ENCODE measurements around the gene ZNF524. TPM values are rescaled to one million over a fixed set of nuclear protein-coding genes. Genes with fewer than 3 reads are reported as not detected.

The ZNF524 gene, protein sequence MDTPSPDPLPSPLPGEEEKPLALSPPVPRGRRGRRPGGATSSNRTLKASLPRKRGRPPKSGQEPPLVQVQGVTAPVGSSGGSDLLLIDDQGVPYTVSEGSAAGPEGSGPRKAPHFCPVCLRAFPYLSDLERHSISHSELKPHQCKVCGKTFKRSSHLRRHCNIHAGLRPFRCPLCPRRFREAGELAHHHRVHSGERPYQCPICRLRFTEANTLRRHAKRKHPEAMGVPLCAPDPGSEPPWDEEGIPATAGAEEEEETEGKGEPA
- total RNA-seq: 10 to 100 TPM; 23.1 to 35.0 (median 27.0) TPM

DNA sequence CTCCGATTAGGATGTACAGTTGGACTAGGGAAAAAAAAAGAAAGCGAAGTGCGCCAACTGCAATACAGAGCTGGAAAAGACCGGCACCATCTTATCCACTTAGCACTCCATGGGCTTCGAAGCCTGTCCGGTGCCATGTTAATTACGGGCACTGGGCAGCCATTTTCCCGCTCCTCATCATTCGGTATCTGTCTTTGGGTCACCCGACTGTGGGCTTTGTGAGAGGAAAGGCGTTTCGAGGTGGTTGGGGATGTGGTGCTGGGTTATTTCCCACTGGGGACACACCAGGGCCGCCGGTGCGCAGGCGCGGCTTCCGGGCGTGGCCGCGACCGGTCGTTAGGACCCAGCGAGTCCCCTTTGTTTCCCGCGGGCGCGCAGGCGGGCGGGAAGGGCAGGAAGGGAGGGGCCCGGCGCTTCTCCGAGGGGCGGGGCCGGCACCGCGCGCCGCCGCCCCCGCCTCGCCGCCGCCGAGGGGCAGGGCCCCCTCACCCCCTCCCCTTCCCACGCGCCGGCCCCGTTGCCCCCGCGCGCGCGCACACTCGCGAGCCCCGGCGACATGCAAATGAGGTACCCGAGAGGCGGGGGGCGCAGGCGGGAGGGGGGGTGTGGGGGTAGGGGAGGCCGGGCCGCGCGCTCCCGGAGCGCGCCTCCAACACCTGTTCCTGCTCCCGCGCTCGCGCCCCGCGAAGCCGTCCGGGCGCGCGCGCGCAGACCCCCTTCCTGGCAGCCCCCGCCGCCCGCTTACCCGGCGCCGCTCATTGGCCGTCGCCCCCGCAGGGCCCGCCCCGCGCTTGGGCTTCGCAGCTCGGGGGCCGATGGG is at the start of gene ZNF524:
TSS of gene ZNF524 (plus strand) at position 447 of the 820 bp plus-strand sequence. CDS start 1,825 bp downstream, outside the sequence.
- Histone ChIP-seq H3K36me3 (peaks cover 0 to 40% (median 0%) of the 10 kb centered on the region in 3 donors), H3K27me3 (no peaks in the 10 kb centered on the region), H3K9me3 (no peaks in the 10 kb centered on the region), H3K27ac (peak within 1 kb of the TSS; percentile 88 to 99 (median 95)), H3K4me3 (peak within 1 kb of the TSS; percentile 50 to 86 (median 76)), H3K4me1 (peaks cover 0 to 40% (median 7%) of the 10 kb centered on the region in 4 donors)
- peak; percentile 64 to 81 for DNase-seq (ENCODE audit: low spot score in 2 of 2)
- TF ChIP-seq, protein P1, sequence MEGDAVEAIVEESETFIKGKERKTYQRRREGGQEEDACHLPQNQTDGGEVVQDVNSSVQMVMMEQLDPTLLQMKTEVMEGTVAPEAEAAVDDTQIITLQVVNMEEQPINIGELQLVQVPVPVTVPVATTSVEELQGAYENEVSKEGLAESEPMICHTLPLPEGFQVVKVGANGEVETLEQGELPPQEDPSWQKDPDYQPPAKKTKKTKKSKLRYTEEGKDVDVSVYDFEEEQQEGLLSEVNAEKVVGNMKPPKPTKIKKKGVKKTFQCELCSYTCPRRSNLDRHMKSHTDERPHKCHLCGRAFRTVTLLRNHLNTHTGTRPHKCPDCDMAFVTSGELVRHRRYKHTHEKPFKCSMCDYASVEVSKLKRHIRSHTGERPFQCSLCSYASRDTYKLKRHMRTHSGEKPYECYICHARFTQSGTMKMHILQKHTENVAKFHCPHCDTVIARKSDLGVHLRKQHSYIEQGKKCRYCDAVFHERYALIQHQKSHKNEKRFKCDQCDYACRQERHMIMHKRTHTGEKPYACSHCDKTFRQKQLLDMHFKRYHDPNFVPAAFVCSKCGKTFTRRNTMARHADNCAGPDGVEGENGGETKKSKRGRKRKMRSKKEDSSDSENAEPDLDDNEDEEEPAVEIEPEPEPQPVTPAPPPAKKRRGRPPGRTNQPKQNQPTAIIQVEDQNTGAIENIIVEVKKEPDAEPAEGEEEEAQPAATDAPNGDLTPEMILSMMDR (IDR thresholded peaks at IDR 0.05): peak in 2 of 5 experiments; percentile 18 to 54
- TF ChIP-seq POLR2A (IDR thresholded peaks at IDR 0.05) (no peak), EP300 (IDR thresholded peaks at IDR 0.05) (peak in 1 of 2 donors; percentile 61)
- 0% methylated on average over 9 to 29 of the region's 97 CpGs for WGBS, 2 donors

DNA sequence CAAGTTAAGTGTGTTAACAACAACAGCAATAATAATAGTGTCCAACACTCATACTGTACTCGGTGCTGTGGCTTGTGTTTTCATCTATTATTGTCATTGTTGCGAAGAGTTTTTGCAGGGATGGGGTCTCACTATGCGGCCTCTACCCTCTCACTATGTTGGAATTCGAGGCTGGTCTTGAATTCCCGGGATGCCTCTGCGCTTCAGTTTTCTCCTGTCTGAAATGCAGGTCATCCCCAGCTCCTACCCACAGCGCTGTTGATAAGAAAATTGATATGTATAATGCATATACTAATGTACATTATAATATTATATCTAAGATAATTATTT is 49.8 kb upstream of the ZNF524 start:
- Histone ChIP-seq H3K4me1 (peaks cover 0 to 32% (median 4%) of the 10 kb centered on the region in 4 donors), H3K27ac (peak overlapping the region in 1 of 4 donors; percentile 42), H3K9me3 (no peaks in the 10 kb centered on the region), H3K36me3 (no peaks in the 10 kb centered on the region), H3K27me3 (peaks cover 0 to 39% of the 10 kb centered on the region in 2 donors), H3K4me3 (no peak overlapping the region)
- TF ChIP-seq, protein P1 (IDR thresholded peaks at IDR 0.05): no peak
- TF ChIP-seq EP300 (IDR thresholded peaks at IDR 0.05): no peak
- no peak for TF ChIP-seq POLR2A (IDR thresholded peaks at IDR 0.05)
- no peak for DNase-seq (ENCODE audit: low spot score in 2 of 2)
- WGBS, 2 donors: 40 to 47% methylated on average over 7 of the region's 7 CpGs

DNA sequence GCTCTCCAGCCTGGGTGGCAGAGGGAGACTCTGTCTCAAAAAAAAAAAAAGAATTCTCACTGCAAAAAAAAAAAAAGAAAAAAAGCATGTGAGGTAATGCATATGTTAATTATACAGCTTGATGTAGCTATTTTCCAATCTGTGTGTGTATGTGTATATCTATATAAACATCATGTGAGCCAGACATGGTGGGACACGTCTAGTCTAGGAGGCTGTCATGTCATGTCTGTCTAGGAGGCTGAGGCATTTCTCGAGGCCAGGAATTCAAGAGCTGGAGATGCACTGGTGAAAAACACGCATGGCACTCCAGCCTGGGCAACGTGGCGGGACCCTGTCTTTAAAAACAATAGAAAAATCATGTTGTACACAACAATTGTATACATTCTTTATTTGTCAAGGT is 47.9 kb upstream of the ZNF524 start:
- 49 to 60% methylated on average over 5 of the region's 5 CpGs for WGBS, 2 donors
- Histone ChIP-seq H3K27me3 (peaks cover 0 to 25% of the 10 kb centered on the region in 2 donors), H3K4me1 (peaks cover 0 to 29% (median 4%) of the 10 kb centered on the region in 4 donors)

DNA sequence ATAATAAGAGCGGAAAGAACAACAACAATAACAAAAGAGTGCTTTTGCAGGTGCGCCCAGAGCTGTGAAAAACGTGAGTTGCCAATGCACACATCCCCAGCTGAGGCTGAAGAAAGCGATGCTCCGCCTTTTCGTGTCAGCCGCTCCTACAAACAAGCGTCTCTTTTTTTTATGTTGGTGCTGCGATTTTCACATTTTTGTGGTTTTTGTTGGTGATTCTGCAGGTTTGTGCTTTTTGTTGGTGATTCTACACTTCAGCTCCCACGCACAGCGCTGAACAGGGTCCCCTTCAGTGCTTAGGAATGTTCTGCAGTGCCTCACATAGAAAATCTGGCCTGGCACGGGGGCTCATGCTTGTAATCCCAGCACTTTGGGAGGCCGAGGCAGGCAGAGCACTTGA is 47.5 kb upstream of the ZNF524 start:
- peaks cover 0 to 21% of the 10 kb centered on the region in 2 donors for H3K27me3 ChIP-seq
- H3K27ac ChIP-seq: peak overlapping the region in 2 of 4 donors; percentile 8 to 19
- no peak overlapping the region for H3K4me3 ChIP-seq
- TF ChIP-seq POLR2A (IDR thresholded peaks at IDR 0.05): no peak
- no peak for TF ChIP-seq EP300 (IDR thresholded peaks at IDR 0.05)
- TF ChIP-seq, protein P1 (IDR thresholded peaks at IDR 0.05): no peak
- 42 to 43% methylated on average over 13 of the region's 13 CpGs for WGBS, 2 donors
- no peaks in the 10 kb centered on the region for H3K9me3 ChIP-seq
- H3K36me3 ChIP-seq: no peaks in the 10 kb centered on the region
- DNase-seq (ENCODE audit: low spot score in 2 of 2): no peak
- H3K4me1 ChIP-seq: peaks cover 0 to 25% (median 4%) of the 10 kb centered on the region in 4 donors

More for the DNA sequence above, 47.9 kb upstream of the ZNF524 start:
- peak overlapping the region in 1 of 4 donors; percentile 8 for H3K27ac ChIP-seq
- no peak for DNase-seq (ENCODE audit: low spot score in 2 of 2)
- no peaks in the 10 kb centered on the region for H3K36me3 ChIP-seq
- TF ChIP-seq POLR2A (IDR thresholded peaks at IDR 0.05): no peak
- TF ChIP-seq, protein P1 (IDR thresholded peaks at IDR 0.05): no peak
- no peak for TF ChIP-seq EP300 (IDR thresholded peaks at IDR 0.05)
- H3K9me3 ChIP-seq: no peaks in the 10 kb centered on the region
- no peak overlapping the region for H3K4me3 ChIP-seq

Measured in tibial nerve (tissue), 4 donors.